8988T (cell line): ENCODE data around the gene ERICH3.
"Not testable (repeated sequence)": the region's sequence is repeated elsewhere in the genome, so short reads cannot be mapped to it uniquely, and the experiment has no call there.

Experiments used
- DNase-seq: peaks from one replicate; pipeline ENCODE4 v3.0.0; 2011

ERICH3 gene

DNA sequence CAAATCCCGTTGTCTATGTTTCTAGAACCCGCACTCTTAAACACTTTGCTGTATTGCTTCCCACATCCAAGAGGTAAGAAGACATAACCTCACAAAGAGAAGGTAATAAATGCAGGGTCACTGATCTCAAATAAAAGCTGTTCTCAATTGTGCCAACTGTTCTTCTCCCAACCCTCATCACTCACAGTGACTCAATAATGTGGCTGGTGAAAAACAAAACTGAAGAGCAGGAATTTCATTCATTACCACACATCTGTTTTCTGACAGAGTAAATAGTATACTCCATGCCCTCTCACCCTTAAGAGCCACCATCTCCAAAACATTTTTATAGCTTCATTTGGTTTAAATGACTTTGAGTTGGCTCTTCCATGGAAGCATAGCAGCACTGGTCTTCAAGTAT is 6.2 kb upstream of the ERICH3 start:
- no peak for DNase-seq

DNA sequence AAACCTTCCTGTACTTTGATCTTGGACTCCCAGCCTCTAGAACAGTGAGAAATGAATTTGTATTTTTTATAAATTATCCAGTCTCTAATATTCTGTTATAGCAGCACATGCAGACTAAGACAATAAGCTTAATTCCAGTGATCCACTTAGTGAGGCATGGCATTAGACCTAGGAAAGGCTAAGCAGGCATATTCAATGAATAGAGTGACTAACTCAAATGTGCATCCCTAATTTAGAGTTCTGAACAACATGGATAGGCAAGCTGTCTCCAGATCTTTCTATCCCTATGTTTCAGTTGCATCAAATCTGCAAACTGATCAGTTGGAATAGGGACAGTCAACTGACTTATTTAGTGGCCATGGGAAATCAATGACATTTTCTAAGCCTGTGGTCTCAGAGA is 4.3 kb upstream of the ERICH3 start:
- DNase-seq = no peak

DNA sequence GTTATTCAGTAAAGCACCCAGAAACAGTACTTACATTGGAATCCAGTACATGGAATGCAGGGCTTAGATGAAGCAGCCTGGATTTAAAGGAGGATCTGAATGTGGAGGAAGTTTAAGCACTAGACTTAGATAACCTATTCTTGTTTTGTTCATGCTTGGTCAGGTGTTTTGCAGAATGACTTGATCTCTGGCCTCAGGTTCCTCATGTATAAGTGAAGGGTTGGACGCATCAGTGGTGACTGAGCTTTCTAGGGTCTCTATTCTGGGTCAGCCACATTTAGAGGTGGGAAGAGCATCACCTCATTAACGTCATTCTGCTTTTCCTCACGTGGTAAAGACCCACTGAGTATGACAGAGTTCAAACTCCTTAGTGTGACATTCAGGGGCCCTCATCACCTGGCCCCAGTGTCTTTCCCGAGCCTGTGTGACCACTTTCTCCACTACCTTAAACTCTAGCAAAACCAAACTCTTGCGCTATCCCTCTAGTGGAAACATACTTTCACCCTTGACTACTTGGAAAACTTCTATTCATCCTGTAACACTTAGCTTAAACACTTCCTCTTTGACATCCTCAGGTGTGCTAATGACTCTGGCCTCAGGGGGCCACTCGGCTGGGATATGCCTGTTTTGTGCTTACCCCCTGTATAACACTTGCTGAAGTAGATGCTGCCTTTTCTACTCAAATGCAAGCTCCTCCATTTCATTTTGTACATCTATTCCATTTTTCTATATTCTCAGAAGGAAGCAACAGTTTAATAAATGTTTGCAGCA is 871 bp upstream of the ERICH3 start:
- DNase-seq = no peak

DNA sequence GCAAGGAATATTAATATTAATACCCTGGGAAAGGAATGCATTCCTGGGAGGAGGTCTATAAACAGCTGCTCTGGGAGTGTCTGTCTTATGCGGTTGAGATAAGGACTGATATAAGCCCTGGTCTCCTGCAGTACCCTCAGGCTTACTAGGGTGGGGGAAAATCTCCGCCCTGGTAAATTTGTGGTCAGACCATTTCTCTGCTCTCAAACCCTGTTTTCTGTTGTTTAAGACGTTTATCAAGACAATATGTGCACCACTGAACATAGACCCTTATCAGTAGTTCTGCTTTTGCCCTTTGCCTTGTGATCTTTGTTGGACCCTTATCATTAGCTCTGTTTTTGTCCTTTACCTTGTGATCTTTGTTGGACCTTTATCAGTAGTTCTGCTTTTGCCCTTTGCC is 2.7 kb downstream of the ERICH3 start:
- not testable (repeated sequence) for DNase-seq

DNA sequence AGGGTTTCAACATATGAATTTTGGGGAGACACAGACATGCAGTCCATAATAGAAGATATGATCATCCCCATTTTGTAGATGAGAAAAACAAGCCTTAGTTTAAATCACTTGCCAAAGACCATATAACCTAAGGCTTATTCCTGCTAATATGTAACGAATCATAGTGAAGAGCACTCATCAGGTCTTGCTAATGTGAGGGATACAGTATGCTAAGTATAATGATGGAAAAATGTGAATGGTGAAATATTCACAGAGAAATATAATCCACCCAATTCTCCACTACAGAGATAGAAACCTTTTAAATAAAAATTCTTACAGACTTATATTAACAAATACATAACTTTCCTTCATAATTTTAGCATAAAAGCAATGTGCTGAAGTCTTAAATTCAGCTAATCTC is 18.9 kb downstream of the ERICH3 start:
- DNase-seq = no peak

DNA sequence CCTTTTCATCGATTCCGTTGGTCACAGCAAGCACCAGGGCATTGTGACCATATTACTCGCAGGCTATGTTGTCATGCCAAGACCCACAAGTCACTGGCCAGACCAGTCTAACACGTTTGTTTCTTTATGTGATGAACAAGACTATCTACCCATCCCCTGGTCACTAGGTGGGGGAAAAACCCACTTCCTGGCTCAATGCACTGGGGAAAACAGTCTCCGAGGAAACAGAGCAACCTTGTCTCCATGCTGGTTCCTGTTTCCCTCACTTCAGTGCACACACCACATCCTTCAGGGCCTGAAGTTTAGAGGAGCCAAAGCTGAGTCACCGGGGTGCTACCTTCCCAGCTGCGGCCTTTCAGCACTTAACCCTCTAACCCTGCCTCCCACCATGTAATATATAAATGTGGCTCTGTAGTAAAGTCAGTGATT is 20.9 kb downstream of the ERICH3 start:
- DNase-seq = no peak

DNA sequence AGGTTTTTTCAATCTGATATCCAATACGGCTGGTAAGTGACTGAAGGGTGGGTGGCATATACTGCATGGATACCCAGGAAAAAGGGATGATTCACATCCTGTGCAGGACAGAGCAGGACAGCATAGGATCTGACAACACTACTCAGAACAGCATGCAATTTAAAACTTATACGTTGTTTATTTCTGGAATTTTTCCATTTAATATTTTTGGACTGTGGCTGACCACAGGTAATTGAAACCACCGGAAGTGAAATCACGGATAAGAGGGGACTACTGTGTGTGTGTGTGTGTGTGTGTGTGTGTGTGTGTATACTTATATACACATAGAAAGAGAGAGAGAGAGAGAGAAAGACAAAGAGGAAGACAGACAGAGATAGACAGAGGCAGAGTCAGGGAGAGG is 23.0 kb downstream of the ERICH3 start:
- DNase-seq = no peak

DNA sequence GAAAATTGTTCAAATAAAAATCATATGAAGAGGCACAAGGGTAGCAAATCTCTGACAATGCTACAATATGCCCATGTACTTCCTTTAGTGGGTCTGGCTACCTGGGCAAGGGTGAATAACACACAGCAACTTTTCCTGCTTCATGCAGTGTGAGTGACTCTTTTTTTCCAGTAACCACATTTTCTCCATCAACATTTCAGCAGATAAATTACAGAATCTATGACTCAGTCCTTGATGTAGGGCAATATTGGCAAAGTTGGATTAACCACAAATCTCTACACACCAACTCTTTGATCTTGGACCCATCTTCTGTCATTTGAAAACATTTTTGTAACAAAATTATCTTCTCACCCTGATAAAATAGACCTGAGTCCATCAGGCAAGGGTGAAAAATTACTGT is 31.7 kb downstream of the ERICH3 start:
- DNase-seq = no peak

DNA sequence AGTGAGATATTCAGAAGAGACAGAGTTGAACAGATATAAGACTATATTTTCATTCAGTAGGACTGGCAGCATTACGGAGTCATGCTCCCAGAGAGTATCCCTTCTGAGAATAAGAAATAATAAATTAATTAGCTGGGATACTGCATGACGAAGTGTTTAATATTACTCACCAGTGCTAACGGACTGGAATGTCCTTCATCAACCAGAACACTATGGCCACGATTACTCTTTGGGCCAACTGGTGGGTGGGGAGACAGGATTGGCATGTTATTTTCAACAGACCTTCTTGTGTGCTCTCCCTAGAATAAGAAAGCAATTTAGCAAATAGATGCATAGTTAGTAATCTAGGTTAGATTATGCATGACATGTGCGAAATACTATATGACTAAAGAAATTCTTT is 32.4 kb downstream of the ERICH3 start:
- DNase-seq = no peak

DNA sequence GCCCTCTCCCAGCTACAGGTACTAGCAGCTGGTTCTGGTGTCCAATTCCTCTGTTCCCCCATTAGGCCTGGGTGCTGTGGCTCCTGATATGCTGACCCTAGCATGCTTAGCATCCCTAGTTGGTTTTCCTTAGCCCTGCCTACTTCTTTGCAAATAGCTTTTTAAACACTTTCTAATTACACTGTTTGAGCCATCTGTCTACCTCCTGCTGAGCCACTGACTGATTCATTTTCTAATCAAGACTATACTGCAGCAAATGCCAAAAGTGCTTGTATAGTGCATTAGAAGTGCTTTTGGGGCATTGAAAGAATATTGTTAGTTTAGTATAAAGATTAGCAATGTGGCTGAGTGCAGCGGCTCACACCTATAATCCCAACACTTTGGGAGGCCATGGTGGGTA is 36.3 kb downstream of the ERICH3 start:
- no peak for DNase-seq

DNA sequence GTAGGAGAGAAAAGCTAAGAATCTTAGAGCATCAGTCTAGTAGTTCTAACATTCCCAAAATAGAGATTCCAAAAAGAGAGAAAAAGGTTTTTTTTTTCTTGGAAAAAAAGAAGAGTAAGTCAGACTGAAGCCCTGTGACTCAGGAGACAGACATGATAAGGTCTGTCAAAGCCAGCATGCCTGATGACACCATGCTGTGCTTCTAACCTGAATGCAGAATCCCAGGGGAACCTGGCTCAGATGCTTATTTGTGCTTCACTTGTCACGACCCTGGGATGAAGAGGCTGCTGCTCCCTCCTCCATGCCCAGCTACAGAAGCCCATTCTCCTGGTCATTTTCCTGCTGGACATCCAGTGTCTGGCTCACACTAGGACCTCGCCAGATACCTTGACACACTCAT is 44.3 kb downstream of the ERICH3 start:
- DNase-seq = no peak

DNA sequence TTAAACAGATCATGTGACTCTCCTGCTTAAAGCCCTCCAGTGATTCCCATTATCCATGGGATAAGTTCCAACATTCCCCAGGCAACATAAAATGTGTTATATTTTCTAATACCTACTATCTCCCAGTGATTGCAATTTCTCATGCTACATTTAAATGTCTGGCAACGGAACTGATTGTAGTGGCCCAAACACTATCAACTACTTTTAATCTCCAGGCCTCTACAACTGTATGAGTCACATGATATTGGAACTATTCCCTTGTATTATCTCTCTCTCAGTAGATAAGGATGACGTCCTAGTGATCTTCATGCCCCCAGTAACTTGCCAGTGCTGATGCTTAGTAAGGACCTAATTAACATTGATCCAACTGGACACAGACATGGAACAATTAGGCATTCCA is 49.9 kb downstream of the ERICH3 start:
- no peak for DNase-seq

DNA sequence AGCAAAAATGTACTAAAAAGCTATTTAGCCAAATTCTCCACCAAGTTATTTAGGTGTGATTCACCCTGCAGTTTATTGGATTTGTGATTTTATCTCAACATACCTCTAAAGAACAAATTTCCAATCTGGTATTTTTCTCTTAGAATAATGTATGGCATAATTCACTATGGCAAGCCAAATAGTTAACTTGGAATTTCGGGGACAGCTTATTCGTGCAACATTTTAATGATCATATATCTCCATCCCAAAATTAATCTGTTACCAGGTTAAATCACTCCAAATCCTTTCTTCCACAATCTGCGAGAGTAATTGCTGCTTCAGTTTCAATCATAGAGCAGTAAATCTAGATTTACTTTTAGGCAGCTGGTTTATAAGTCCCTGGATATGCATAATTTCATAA is 53.4 kb downstream of the ERICH3 start:
- no peak for DNase-seq

DNA sequence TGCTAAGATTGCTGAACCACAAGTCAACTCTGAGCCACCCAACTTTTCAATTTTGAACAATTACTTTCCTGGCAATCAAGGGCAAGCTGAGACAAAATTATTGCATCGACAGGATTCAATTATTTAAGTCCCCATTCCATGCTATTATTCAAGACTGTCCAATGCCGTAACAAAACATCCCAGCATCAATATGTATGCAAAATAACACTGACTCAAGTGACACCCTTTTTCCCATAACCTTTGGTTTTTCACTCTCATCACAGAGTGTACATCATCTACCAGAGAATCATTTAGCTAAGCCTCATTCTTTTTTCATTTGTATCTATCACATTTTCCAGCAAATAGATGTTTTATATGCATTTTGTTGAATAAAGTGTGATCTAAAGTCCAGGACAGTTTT is 54.6 kb downstream of the ERICH3 start:
- no peak for DNase-seq

DNA sequence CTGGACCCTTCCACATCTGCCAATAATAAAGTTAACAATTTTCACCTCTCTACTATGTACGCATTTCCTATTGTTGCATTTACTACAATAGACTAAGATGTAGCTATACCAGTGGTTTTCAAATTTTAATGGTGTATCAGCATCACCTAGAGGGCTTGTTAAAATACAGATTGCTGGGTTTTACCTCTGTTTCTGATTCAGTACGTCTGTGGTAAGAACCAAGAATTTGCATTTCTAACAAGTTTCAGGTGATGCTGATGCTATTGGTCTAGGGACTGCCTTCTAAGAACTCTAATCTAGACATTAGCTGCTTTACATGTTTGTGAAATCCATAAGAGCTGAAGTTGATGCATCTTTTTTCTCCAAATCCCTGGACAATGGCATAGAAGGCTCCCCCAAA is 59.7 kb downstream of the ERICH3 start:
- no peak for DNase-seq

DNA sequence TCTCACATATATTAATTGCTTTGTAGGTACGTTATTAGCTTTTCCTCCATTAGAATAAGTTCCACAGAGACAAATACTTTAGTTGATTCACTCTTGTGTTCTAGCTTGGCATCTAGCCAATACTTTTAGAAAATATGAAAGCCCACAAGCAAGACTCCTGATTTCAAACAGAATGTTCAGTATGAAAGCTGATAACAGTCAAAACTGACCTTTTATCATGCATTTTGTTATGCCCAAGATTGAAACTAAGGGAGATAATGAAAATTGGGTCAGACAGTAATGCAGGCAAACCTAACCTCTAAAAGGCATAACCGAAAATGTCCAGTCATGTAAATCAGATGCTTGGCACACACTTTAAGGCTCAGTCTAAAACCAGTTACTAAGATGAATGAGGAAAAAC is 61.7 kb downstream of the ERICH3 start:
- no peak for DNase-seq

DNA sequence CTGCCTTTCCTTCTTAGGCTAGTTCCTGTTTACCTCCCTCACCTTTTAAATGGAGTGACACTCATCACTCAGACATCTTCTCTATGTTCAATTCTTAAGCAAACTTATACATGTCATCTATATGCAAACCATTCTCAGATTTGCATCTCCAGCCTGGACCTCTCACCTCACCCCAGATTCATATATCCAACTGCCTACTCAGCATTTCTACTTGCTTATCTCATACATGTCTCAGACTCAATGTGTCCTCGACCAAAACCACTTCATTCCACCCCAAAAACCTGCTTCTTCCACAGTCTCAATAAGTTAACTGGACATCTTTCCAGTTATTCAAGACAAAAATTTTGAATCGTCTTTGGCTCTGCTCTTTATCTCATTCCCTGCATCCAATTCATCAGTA is 62.6 kb downstream of the ERICH3 start:
- no peak for DNase-seq

DNA sequence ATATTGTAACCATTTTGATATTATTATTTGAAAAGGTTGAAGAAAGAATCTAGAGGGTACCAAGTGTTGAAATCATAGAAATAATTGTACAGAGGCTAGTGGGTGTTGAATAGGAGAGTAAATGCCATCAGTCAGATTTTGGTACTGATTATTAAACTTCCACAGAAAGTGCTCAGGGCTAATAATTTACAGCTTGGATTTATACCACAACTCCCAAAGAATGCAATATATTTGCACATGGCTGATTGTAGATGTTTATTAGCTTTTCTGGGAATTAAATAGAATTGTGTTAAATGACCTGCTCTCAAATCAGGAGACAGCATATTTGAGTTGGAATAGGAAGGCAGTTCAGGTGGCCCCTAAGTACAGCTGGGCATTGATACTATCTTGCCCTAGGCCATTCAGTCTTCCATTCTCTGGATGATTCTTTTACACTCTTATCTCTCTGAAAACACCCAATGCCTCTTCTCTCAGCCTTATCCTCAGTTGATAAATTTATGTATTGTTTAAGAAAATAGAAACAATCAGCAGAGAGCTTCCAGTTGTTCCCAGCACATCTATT is 63.7 kb downstream of the ERICH3 start:
- no peak for DNase-seq

DNA sequence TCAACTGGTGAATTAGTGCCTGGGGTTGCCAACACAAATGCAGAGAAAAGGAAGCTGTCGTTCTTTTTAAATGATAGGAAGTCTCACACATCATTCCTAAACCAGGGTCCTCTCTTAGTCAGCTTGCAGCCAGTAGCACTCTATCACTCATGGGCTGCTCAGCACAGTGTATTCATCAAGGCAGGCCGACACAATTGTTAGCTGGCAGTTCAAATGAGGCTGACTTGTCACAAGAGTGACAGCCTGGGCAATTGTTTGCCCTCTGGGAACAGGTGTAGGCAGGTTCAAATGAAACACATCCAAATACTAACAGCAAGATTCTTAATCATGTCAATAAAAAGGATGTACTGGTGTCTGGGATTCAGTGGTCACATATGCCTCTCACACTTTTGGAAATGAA is 76.9 kb downstream of the ERICH3 start:
- no peak for DNase-seq

DNA sequence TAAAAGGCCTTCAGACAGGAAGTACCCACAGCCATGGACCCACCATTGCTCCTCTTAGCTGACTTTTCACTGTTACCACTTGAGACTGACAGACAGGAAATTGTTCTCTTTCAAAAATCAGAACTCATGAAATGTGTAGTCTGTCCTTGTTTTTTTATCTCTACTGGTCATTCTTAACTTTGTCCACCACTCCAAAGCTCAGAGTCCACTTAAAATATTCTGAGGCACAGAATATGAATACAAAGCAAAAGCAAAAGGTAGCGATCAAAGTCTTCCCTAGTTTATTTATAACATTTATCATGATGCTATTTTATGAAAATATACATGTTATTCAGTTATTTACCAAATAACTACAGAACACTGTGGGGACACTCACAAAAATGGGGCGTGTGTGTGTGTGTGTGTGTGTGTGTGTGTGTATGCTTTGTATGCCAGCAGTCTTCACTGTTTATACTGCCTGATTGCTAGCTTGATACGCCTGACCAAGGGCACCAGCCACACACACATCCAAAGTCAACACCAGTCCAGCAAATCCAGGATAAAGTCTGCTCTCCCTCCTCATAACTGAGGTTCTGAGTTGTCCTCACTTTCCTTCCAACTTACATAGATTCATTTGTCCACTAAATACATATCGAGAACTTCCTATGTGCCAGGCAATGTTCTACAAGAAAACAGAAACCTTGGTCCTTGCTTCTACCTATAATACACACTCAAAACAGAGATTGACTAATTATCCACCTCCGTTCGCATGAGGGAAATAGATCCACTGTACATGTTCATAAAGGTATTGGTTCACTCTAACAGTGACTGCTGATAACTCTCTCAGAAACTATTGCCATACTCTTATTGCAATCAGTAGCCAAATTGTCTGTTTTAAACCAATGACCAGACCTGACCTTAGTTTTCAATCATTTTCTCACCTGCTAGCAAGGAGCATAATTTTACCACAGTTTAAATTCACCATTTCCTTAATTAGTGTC is 79.4 kb downstream of the ERICH3 start:
- no peak for DNase-seq

DNA sequence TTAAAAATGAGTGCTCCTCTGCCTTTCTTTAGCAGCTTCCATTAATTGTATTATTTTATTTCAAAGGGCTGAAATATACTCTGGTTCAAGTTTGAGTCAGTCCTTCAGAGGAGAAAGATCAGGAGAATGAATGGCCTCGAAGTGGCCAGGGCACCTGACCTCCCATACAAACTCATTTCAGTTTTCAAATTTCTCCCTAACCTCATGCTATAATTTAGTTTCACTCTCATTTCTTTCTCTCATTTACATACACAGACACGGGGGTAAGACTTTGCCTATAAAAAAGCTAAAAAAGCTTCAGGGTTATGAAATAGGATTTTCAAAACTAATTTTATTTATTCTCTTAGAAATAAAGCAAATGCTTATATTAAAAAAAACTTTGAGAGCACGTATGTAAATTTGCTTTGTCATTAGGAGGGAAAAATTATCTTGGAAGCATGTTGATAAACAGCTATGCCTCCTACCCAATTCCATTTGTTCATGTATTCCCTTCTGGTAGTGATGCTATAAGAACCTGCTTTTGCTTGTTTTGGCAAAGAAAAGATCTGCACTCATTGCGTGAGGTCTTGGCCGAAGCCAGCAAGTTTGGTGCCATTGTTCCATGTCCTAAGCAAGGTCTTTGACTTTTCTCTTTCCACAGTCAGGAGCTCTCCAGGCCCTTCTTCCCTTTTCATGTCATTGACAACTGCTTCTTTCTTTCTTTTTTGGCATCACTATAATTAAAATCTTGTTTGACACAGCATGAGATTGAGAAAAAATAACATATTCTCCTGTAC is 80.8 kb downstream of the ERICH3 start:
- no peak for DNase-seq

DNA sequence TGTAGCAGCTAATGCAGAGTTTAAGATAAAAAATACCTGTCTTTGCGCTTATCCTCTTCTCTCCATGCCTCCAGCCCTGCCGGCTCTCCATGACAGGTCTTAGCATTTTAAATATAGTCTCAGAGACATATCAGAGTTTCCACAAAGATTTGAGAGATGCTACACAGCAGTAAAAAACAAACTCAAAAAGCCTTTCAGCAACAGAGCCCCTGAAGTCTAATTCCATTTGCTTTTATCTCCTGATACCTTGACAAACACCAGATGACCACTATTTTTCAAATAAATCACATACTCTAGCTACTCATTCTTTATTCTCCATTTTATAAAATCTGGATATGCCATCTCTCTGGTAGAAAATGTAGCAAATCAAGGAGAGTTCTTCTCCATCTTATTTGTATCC is 81.6 kb downstream of the ERICH3 start:
- DNase-seq = no peak

DNA sequence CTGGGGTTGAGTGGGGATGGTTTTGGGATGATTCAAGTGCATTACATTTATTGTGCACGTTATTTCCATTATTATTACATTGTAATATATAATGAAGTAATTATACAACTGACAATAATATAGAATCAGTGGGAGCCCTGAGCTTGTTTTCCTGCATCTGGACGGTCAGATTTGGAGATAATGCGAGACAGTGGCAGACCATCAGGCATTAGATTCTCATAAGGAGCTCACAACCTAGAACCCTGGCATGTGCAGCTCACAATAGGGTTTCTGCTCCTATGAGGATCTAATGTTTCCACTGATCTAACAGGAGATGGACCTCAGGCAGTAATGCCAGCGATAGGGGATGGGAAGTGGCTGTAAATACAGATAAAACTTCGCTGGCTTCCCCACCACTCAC is 83.3 kb downstream of the ERICH3 start:
- DNase-seq = no peak
